DMS53 treated with DMSO at 0.1 percent for 48 hours (cell line): ENCODE data around the gene TRIM49D2.
"Not testable (repeated sequence)": the region's sequence is repeated elsewhere in the genome, so short reads cannot be mapped to it uniquely, and the experiment has no call there.

Source experiments
- DNase-seq: peaks from one replicate; lab custom pipeline; 2025; ENCODE audit not compliant: unreplicated experiment; lab: John Stamatoyannopoulos, UW

The TRIM49D2 gene, protein sequence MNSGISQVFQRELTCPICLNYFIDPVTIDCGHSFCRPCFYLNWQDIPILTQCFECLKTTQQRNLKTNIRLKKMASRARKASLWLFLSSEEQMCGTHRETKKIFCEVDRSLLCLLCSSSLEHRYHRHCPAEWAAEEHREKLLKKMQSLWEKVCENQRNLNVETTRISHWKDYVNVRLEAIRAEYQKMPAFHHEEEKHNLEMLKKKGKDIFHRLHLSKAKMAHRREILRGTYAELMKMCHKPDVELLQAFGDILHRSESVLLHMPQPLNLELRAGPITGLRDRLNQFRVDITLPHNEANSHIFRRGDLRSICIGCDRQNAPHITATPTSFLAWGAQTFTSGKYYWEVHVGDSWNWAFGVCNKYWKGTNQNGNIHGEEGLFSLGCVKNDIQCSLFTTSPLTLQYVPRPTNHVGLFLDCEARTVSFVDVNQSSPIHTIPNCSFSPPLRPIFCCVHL

DNA sequence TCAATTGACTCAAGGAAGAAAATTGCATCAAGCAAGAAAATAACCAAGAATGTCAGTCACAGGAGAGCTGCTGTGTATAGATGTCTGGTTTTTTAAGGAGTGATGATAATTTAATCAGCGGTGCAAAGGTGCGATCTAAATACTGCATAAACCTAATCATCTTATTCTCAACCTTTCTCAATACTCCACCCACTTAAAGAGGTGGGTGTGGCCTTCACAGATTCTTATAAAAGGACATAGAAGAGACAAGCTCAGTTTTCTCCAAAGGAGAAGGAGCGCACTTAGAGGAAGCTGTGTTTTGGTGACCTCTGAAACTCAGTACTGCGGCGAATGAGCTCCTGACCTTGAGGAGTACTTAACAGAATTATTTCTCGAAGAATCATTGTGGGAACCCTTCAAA lies at the start of gene TRIM49D2:
Gene TRIM49D2 (plus strand): TSS at position 301 of the 400 bp plus-strand sequence. CDS start 2,698 bp downstream, outside the sequence.
- not testable (repeated sequence) for DNase-seq

DNA sequence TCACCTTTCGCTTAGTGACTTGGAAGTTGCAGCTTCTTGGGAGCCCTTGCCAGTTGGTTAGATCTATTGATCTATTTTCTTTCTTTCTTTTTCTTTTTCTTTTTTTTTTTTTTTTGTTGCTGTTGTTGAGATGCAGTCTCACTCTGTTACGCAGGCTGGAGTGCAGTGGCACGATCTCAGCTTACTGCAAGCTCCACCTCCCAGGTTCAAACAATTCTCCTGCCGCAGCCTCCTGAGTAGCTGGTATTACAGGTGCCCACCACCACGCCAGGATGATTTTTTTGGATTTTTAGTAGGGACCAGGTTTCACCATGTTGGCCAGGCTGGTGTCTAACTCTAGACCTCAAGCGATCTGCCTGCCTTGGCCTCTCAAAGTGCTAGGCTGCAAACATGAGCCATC lies 46.4 kb upstream of the TRIM49D2 start:
- DNase-seq: not testable (repeated sequence)

DNA sequence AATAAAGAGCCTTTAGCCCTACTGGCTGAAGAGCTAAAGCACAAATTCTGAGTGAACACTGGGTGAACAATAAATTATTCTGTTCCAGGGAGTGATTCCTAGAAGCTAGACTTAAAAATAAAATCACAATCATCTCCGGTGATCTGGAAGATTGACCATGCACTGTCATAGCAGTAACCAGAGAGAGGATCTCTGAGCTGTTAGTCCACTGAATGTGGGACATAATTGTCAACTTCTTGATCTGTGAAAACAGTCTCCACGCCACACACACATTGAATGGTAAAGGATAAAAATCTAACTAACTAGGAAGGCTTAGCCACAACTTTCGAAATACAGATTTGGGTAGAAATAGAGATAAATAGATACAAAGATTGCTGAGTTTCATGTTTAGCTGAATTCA lies 30.6 kb upstream of the TRIM49D2 start:
- not testable (repeated sequence) for DNase-seq

DNA sequence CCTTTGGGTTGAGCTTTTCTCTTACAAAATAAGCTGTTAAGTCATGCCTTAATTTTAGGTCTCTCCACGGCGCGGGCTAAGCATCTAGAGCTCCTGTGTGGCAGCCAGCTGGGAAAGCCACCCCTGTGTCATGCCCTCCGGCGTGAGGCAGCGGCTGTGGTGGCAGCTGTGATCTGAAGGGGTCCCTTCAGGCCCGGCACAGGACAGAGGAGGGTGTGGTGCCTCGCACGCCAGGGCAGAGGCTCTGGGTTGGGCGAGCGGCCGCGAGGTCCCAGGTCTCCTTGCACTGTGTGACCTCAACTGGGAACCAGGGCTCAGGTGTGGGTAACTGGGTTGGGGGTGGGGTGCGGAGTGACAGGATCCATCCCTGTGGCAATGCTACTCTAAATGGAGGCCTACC lies 23.1 kb upstream of the TRIM49D2 start:
- not testable (repeated sequence) for DNase-seq

DNA sequence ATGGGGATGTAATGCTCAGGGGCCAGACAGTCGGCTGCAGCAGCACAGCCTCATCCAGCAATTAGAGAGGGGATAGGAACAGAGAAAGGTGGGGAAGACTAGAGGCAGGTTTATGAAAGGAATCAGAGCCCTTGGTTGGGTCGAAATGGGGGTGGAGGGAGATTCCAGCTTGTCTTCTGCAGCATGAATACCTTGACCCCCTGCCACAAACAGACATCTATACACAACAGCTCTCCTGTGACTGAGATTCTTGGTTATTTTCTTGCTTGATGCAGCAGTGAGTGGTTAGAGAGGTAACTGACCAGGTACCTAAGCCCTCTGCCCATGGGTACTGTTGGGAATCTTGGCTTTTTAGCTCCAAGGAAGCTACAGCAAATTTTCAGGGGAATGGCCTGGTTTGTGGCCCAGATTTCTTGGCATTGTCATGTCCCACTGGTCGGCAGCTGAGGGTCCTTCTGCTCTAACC lies 1.6 kb upstream of the TRIM49D2 start, which contains the start of gene TRIM49D1:
Gene TRIM49D1 (minus strand): TSS at position 51 of the 466 bp plus-strand sequence. CDS start 4,535 bp downstream, outside the sequence.
- DNase-seq: no peak

DNA sequence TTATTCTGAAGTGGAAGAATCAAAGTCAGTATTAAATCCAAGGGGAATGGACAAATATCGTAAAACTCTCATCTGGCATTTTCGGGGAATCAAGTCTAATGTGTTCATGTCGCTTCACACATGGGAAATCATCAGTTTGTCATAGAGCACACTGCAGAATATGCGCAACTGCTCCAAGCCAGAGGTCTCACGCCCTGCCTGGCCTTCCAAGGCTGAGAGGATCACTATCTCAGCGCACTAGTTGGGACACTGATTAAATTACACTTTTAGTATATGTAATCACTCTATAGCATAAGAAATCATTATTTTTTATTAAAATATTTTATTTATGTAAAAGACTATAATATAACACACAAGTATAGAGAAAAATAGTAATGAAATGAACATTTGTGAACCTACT lies 37.0 kb downstream of the TRIM49D2 start:
- DNase-seq: not testable (repeated sequence)

DNA sequence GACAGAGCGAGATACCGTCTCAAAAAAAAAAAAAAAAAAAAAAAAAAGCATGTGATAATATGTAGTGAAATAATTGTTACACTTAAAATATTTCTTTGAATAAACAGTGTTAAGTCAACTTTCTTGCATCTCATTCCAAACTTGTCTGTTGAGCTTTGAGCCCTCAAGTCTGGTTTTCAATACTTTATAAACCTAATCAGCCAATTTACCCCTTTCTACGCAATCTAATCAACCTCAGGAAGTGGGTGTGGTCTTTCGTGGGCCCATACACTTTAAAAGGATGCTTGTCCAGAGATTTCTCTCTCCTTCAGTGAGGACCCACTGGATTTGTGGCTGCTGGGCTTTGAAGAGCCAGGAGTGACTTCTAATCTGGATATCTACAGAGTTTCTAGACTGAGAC lies 41.9 kb downstream of the TRIM49D2 start, which contains the start of gene TRIM64:
Gene TRIM64 (plus strand): TSS at position 301 of the 400 bp plus-strand sequence. CDS start 2,467 bp downstream, outside the sequence.
- not testable (repeated sequence) for DNase-seq
